ENCODE results near the gene MYO1C.

DNA sequence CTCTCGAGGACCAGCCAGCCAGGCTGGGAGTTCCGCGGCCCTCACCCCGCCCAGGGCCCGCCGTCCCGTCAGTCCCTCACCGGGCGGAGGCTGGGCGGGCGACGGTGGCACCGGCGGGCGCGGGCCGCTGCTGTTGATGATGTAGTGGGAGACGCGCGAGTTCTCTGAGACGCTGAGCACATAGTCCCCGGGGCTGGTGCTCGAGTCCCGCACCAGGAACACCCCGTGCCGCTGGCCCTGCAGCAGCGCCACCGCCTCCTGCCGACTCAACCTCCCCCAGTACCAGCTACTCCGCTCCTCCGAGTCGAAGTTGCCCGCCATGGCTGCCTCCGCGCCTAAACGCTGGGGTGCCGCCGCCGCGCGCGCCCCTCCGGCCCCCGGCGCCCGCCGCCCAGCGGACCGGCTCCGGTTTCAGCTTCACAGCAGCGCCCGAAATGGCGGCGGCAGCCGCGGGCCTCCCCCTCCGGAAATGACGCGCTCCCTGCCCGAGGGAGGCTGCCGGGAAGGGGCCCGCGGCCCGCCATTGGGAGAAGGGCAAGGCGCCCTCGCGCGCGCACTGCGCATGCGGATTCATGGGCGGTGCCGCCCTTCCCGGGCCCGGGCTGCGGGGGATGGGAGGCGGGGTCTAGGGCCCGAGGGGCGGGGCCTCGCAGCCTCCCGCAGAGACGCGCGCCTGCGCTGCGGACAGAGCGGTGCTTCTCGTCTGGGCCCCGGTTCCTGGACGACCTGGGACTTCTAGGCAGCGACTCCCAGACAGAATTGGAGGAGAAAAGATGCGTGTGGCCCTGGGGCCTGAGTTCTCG is 36.5 kb downstream of the MYO1C start, which contains the start of gene CRK:
- TF ChIP-seq SMARCC2 (IDR thresholded peaks at IDR 0.05; ENCODE audit: low read depth): no peak; the same call in 1 of the 2 replicates
- TF ChIP-seq, protein P1, sequence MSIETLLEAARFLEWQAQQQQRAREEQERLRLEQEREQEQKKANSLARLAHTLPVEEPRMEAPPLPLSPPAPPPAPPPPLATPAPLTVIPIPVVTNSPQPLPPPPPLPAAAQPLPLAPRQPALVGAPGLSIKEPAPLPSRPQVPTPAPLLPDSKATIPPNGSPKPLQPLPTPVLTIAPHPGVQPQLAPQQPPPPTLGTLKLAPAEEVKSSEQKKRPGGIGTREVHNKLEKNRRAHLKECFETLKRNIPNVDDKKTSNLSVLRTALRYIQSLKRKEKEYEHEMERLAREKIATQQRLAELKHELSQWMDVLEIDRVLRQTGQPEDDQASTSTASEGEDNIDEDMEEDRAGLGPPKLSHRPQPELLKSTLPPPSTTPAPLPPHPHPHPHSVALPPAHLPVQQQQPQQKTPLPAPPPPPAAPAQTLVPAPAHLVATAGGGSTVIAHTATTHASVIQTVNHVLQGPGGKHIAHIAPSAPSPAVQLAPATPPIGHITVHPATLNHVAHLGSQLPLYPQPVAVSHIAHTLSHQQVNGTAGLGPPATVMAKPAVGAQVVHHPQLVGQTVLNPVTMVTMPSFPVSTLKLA (conservative IDR thresholded peaks at IDR 0.05): peak in 1 of 2 experiments; percentile 5; a peak in 1 of 4 replicates
- peak; percentile 94 to 100 (median 99) for TF ChIP-seq YY1 (IDR thresholded peaks at IDR 0.05; ENCODE audit: borderline replicate concordance in 1 of 3, control insufficient read depth in 1 of 3, extremely low read depth in 1 of 3, insufficient read depth in 3 of 3, insufficient read length in 1 of 3, insufficient replicate concordance in 2 of 3, low read depth in 1 of 3, low read length in 2 of 3)
- TF ChIP-seq POLR2A (conservative IDR thresholded peaks at IDR 0.05): peak; percentile 90
- TF ChIP-seq GABPB1 (CRISPR knock-in tag; IDR thresholded peaks at IDR 0.05): peak; percentile 95
- no peak for TF ChIP-seq GATA2 (CRISPR knock-in tag; IDR thresholded peaks at IDR 0.05)
- no peak for TF ChIP-seq RNF2 (IDR thresholded peaks at IDR 0.05)
- TF ChIP-seq ZNF583 (CRISPR knock-in tag; IDR thresholded peaks at IDR 0.05): 0 out of 2 replicates have a peak, but pooled peaks have one; percentile 34
- TF ChIP-seq PHF8 (IDR thresholded peaks at IDR 0.05; ENCODE audit: borderline replicate concordance, low read length): peak; percentile 88; the same call in 1 of the 2 replicates
- TF ChIP-seq, protein P2, sequence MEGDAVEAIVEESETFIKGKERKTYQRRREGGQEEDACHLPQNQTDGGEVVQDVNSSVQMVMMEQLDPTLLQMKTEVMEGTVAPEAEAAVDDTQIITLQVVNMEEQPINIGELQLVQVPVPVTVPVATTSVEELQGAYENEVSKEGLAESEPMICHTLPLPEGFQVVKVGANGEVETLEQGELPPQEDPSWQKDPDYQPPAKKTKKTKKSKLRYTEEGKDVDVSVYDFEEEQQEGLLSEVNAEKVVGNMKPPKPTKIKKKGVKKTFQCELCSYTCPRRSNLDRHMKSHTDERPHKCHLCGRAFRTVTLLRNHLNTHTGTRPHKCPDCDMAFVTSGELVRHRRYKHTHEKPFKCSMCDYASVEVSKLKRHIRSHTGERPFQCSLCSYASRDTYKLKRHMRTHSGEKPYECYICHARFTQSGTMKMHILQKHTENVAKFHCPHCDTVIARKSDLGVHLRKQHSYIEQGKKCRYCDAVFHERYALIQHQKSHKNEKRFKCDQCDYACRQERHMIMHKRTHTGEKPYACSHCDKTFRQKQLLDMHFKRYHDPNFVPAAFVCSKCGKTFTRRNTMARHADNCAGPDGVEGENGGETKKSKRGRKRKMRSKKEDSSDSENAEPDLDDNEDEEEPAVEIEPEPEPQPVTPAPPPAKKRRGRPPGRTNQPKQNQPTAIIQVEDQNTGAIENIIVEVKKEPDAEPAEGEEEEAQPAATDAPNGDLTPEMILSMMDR (IDR thresholded peaks at IDR 0.05 in 2 of 3, conservative IDR thresholded peaks at IDR 0.05 in 1 of 3; ENCODE audit: insufficient read depth in 2 of 3, low read depth in 1 of 3, low read length in 3 of 3): peak in 1 of 3 experiments; percentile 18; a peak in 2 of 6 replicates
- TF ChIP-seq BHLHE40 (IDR thresholded peaks at IDR 0.05; ENCODE audit: low read length): no peak
- no peak for TF ChIP-seq MIER1 (IDR thresholded peaks at IDR 0.05; ENCODE audit: low read depth)
